Stimulated activated CD4-positive, alpha-beta T cell treated with anti-CD3 and anti-CD28 coated beads, Interleukin-1b, Interleukin-23, amount 100 ng/mL, for 4 hours (primary cell): ENCODE data around the gene SLC16A10.
"Not testable (repeated sequence)": the region's sequence is repeated elsewhere in the genome, so short reads cannot be mapped to it uniquely, and the experiment has no call there.

Source experiments
- DNase-seq, 2 donors: peaks; one replicate each; pipeline ENCODE4 v3.0.0-alpha.2; 2020; ENCODE audit warnings: low read depth in 2 of 2

The SLC16A10 gene

DNA sequence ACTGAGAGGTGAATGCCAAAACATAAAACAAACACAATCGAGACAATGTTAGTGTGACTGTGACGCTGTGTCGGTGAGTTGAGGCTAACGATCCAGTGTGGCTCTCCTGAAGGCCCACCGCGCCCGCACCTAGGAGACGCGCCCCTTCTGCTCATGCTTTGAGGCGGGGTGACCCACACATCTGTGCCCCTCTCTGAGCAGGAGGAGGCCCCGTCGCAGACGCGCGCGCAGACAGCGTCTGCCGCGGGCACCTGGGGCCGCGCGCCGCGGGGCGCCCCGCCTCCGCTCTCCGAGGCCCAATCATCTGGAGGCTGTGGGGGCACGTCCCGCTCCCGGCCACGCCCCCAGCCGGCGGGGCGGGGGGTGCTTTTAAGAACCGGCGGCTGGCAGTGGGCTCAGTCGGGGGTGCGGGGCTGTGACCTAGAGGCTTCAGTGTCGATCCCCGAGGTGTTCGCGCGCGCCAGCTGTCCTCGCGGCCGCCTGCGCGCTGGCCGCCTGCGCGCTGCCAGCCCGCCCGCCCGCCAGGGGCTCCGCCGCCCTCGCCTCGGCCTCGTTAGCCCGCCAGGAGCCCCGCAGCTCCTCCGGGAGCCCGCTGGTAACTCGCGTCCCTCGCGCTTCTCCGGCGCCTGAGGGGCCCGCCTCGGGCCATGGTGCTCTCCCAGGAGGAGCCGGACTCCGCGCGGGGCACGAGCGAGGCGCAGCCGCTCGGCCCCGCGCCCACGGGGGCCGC is at the start of gene SLC16A10:
TSS of gene SLC16A10 (plus strand) at position 398 of the 730 bp plus-strand sequence. CDS start at position 648, 250 bp downstream.
- peak; percentile 66 to 78 for DNase-seq

GRCh38 chr6:111038534-111039252 is 48.6 kb upstream of the SLC16A10 start:
- no peak for DNase-seq

DNA sequence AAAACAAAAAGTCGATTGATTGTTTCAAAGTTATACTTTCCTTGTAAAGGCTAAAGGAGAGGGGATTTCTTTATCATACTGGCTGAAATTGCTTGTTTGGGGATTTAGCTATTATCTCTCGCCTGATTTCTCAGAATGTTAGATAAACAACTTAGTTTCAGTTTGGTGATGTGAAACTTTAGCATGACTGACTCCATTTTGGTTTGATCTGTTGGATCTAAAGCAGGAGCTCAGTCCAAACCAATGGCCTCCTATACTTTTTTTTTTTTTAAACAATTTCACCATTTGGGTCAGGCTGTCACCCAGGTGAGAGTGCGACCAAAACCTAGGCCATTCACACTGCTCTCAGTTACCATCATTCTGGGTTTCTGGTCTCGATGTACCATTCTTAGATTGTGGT is 45.4 kb upstream of the SLC16A10 start:
- no peak for DNase-seq

DNA sequence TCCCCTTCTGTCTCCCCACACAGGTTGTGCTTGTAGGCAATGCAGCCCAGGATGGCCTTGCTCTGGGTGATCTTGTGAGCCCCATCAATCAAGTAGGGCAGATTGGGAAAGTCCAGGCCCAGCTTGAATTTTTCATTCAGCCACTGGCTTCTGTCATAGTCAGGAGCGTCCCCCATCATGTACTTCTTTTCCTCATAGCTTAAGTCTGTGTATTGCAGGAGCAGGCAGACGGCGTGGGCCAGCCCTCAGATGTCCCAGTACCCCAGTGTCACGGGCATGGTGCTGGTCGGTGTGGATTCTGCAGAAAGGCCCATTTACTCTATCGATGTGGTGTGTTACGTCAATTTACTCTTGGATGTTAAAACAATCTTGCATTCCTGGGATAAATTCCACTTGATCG is 40.1 kb upstream of the SLC16A10 start:
- DNase-seq = no peak

DNA sequence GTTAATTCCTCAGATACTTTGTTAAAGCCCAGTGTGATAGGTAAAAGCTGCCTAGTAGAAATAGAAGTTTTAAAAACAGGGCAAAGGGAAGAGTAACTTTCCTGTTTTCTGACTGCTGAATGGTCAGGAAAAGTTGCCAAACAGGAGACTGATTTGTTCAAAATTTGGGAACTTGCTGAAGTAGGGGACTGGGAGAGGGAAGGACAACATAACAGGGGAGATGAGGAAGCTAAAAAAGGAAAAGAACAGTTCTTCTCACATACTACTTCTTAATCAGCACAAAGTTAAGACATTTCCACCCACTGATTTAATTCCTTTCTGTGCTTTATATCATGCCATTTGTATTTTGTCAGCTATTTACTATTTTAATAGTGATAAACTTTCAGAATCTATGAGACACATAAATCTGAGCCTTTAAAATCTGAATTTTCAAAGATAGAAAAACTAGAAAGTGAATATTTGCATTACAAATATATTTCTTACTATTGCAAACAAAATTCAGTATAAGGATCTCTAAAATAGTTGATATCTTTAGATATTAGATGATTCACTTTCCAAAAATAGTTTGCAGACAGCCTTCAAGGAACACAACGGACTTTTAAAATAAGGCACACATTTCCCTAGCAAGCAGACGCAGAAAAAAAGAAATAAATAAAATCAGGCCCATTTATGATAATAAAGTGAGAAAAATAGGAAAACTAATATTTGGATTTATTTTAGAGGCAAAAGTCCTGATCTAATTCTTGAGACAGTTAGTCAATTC is 36.9 kb upstream of the SLC16A10 start:
- DNase-seq = no peak

DNA sequence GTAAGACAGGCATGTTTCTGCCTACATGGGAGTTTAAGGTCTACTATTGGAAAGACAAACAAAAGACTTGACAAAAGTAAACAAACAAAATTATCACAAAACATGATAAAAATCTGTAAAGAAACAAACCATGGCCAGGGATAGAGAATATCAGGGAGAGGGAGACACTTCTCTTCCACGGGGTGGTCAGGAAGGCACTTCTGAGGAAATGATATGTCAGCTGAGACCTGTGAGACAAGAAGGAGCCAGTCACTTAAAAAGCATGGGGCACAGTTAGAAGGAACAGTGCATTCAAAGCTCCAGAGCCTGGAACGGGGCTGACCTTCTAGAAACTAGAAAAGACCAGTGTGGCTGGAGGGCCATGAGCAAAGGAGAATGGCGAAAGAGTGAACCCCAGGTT is 35.1 kb upstream of the SLC16A10 start:
- DNase-seq = no peak

DNA sequence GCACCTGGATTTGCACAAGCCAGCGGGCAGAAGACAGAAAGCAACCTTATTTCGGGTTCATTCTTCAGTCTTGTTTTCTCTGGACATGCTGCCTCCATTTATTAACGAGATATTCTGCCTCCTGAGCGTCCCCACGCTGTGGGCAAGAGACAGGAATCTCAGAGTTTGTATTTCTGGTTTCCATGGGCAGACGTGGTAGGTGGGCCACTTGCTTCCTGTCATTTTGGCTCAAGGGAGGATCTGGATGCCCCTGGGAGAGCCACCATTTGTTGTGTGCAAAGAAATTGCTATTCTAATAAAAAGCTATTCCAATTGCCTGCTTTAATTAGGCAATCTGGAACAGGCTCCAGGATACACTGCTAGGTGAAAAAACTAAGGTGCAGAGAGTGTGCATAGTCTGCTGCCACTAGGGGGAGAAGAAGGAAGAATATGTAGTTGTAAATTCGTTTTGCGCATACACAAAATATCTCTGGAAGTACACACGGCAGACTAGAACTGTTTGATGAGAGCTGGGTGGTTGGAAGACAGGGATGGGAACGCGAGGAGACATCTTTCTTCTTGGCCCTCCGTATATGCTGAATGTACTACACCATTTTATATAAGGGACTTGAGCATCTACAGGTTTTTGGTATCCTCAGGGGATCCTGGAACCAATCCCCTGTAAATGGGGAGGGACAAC is 30.1 kb upstream of the SLC16A10 start:
- no peak for DNase-seq

DNA sequence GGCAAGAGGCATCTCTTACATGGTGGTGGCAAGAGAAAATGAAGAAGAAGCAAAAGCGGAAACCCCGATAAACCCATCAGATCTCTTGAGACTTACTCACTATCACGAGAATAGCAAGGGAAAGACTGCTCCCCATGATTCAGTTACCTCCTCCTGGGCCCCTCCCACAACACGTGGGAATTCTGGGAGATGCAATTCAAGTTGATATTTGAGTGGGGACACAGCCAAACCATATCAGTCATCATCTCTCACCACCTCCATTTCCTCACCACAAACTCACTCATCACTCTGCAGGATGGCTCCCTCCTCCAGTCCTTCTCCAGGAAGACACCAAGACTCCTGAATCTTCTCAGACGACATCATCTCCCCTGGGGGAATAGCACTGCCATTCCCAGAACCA is 25.8 kb upstream of the SLC16A10 start:
- DNase-seq = no peak

GRCh38 chr6:111061985-111062384 is 25.3 kb upstream of the SLC16A10 start:
- DNase-seq = not testable (repeated sequence)

GRCh38 chr6:111062860-111063259 is 24.4 kb upstream of the SLC16A10 start:
- DNase-seq = not testable (repeated sequence)

DNA sequence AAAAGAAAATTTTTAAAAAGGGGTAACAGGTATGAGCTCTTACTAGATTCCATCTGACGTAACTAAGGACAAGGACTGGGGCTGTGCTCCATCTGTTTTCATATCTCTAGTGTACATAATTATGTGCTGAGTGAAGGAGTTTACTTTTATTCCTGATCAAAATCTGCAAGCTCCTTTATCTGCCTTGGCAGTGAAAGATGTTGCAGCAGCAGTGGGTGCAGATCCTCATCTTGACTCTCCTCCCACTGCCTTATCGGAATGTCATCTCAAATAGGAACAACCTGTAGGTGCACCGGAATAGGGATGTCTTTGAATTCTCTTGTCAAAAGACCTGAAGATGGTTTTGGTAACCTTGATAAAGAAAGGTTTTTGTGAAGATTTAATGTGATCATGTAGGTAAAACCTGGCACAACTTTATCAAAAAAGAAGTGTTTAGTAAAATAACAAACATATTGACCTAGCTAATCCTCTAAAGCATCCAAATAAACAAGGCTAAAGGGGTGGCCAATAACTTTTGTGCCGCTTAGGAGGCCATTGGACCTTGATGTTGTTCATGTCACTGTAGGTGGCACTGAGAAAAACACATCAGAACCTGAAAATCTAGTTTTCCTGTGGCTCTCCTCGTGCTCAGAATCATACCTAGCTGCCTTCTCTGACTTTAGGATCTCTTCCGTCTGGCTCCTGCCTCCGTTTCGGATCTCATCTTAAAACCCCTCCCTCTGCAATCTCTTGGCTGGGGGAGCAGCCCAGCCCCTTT is 19.0 kb upstream of the SLC16A10 start:
- DNase-seq = no peak

GRCh38 chr6:111068866-111069234 is 18.5 kb upstream of the SLC16A10 start:
- DNase-seq = no peak

GRCh38 chr6:111069382-111070104 is 17.8 kb upstream of the SLC16A10 start:
- no peak for DNase-seq

DNA sequence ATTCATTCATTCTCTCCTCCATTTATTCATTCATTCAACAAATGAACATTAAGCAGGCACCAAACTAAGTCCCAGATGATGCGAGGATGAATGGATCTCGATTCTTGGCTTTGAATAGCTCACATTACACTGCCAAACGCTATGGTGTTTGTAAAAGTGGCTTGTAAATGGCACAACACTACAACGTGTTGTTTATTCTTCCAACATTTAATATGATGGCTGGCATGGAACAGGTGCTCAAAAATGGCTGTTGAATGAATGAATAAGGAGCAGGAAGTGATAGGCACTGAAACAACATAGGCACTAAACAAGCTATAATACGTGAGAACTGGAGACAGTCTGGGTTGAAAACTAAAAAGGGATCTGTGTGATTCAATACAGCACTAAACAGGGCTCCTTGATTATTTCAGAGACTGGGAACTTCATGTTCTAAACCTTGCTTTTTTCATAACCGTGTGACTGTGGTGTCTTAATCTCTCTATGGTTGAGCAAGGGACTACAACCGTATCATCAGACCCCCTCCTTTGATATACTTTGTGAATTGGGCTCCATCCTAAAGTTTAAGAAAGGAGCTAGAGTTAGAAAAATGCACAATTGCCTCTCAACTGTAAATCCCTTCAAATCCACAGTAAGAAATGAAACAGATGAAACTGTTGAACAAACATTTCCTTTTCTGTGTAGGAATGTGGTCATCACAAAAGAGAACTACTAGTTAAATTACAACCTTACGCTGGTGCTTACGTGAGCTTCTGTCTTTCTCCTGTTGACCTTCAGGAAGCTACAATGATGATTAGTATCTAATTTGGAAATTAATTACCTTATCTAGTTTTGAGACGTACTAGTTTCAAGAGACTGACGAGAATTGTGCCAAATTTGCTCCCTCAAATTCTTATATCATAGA is 16.9 kb upstream of the SLC16A10 start:
- no peak for DNase-seq

DNA sequence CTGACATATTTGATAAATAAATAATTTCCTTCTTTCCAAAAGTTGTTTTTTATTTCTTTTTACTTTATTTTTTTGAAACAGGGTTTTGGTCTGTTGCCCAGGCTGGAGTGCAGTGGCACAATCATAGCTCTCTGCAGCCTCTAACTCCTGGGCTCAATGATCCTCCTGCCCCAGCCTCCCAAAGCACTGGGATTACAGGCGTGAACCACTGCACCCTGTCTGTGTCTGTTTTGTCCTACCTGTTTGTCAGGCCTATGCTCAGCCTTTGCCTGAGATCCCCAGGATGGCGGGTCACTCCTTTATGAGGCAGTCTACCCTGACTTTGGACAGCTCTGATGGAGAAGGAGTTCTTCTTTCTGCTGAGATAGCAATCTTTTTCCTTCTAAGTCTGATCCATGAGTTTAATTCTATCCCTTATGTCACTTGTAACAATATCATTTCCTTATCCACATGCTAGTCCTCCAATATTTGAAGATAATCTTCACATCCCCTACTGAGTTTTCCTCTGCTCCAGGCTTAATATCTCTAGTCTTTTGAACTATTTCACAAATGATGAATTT is 14.4 kb upstream of the SLC16A10 start:
- DNase-seq = no peak

DNA sequence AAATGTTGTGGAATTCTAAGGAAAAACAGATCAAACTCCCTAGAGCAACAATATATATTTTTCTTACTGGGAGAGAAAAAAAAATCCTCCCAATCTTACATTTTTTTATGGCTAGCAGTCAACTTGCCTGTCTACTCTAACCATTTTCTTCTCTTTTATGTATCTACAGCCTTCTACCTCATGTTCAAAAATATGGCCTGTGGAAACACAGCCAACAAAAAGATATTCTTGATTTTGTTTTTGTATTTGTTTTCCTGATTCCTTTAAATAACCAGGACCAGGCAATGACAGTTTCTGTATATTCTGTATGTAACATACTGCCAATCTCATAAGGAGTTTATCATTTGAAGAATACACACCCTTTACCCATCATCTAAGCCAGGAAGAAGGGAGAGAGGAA is 13.0 kb upstream of the SLC16A10 start:
- DNase-seq = no peak

DNA sequence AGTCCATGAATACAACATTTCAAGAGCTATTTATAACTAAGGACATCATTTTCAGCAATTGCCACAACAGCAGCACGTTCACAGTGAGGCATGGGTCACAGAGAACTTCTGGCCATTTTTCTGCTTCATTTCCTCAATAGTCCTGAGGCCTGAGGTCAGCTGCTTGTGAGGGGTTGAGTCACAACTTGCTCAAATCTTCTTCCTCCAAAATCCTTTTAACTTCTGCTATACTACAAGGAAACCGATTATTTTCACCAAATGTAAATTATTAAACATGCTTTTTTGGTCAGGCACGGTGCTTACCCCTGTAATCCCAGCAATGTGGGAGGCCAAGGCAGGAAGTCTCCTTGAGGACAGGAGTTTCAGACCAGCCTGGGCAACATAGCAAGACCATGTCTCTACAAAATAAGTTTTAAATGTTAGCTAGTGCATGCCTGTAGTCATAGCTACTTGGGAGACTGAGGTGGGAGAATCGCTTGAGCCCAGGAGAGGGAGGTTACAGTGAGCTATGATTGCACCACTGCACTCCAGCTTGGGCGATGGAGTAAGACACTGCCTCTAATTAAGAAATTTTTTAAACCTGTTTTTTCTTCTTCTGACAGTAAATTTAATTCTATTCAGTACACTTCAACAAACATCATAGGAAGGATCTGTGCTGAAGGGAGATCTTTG is 11.1 kb upstream of the SLC16A10 start:
- no peak for DNase-seq

GRCh38 chr6:111080698-111081097 is 6.6 kb upstream of the SLC16A10 start:
- no peak for DNase-seq

DNA sequence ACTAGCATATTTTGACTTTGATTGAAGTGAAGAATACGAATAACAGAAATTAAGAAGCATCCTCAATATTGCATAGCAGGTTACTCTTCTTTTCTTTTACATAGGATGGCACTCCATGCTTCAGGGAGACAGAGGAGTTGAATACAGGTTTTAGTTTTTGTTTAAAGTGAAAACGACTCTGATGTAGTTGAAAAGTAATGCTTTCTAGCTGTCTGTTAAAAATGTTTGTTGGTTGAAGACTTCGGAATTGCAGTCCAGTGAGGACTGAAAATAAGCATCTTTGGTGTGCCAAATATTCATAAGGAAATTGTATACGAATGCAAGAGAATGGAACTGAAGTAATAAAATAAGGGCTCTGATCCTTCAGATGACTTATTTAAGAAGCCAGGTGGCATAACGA is 618 bp upstream of the SLC16A10 start:
- DNase-seq = no peak
